Spleen (tissue), 7 donors: Measurements from ENCODE around the gene TMX1.

Source experiments
- CTCF ChIP-seq, 11 experiments: fragments of 200-600 bp in 7 of 11; fragments of 450-650 bp in 4 of 11; sonication (generic) in 4 of 11; IDR thresholded peaks in 8 of 11; conservative IDR thresholded peaks in 3 of 11; 1 replicate in 7 of 11; 2 replicates in 4 of 11; pipeline versions ENCODE4 v1.4.0 to v1.8.0; 2016 to 2021; ENCODE audit warnings: antibody characterized with exemption in 11 of 11, inconsistent platforms in 4 of 11, mild to moderate bottlenecking in 1 of 11
- POLR2A ChIP-seq, 3 donors: fragments of 450-650 bp; IDR thresholded peaks; one replicate each; pipeline ENCODE4 v1.5.1; 2017; ENCODE audit warnings: antibody characterized with exemption in 3 of 3, mild to moderate bottlenecking in 1 of 3
- POLR2AphosphoS5 ChIP-seq, 3 donors: sonication (generic); formaldehyde crosslinking; IDR thresholded peaks; one replicate each; pipeline ENCODE4 v1.5.1; 2017; ENCODE audit warnings: antibody characterized with exemption in 3 of 3
- donor health status: DM: no; HTN: no; CAD: no; lungs with moderate emphysema.
- donor health status: DM: no; HTN: no; CAD: no.
- donor health status: DM: no; HTN: no; CAD: no.

GRCh38 chr14:51284241-51284640 is 44.2 kb downstream of the TMX1 start:
- TF ChIP-seq POLR2A (IDR thresholded peaks at IDR 0.05) (no peak), CTCF (IDR thresholded peaks at IDR 0.05 in 8 of 11, conservative IDR thresholded peaks at IDR 0.05 in 3 of 11) (no peak), POLR2AphosphoS5 (IDR thresholded peaks at IDR 0.05) (no peak)
